ENCODE data around the gene PTX4.

- TF ChIP-seq EZH2phosphoT487 (IDR thresholded peaks at IDR 0.05; ENCODE audit: borderline replicate concordance) (no peak), CTCF (conservative IDR thresholded peaks at IDR 0.05; ENCODE audit: low read length) (no peak)
Measured at GRCh38 chr16:1487395-1488053, 1.2 kb downstream of the PTX4 start.
